Stimulated activated CD4-positive, alpha-beta T cell treated with anti-CD3 and anti-CD28 coated beads, Interleukin-12 subunit alpha, Interleukin-12 subunit beta, amount 100 ng/mL, for 48 hours (primary cell): Measurements from ENCODE around the gene ODAD2.
A peak's percentile ranks its signal among the peaks of the same experiment; 100 is the strongest.
"Not testable (repeated sequence)": the region's sequence is repeated elsewhere in the genome, so short reads cannot be mapped to it uniquely, and the experiment has no call there.

Experiments used
- DNase-seq, 3 donors: peaks; one replicate each; pipeline ENCODE4 v3.0.0-alpha.2; 2020; ENCODE audit warnings: low read depth in 2 of 3, low spot score in 1 of 3

The ODAD2 gene, protein sequence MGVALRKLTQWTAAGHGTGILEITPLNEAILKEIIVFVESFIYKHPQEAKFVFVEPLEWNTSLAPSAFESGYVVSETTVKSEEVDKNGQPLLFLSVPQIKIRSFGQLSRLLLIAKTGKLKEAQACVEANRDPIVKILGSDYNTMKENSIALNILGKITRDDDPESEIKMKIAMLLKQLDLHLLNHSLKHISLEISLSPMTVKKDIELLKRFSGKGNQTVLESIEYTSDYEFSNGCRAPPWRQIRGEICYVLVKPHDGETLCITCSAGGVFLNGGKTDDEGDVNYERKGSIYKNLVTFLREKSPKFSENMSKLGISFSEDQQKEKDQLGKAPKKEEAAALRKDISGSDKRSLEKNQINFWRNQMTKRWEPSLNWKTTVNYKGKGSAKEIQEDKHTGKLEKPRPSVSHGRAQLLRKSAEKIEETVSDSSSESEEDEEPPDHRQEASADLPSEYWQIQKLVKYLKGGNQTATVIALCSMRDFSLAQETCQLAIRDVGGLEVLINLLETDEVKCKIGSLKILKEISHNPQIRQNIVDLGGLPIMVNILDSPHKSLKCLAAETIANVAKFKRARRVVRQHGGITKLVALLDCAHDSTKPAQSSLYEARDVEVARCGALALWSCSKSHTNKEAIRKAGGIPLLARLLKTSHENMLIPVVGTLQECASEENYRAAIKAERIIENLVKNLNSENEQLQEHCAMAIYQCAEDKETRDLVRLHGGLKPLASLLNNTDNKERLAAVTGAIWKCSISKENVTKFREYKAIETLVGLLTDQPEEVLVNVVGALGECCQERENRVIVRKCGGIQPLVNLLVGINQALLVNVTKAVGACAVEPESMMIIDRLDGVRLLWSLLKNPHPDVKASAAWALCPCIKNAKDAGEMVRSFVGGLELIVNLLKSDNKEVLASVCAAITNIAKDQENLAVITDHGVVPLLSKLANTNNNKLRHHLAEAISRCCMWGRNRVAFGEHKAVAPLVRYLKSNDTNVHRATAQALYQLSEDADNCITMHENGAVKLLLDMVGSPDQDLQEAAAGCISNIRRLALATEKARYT

GRCh38 chr10:27998954-27999275 is at the start of gene ODAD2:
Gene ODAD2 (minus strand): TSS chr10:27999079. CDS start chr10:27995142, 3,937 bp downstream.
- DNase-seq: no peak

- no peak for DNase-seq
Observed at GRCh38 chr10:28047061-28047460, 48.2 kb upstream of the ODAD2 start.

- DNase-seq: no peak
Observed at GRCh38 chr10:28046579-28046978, 47.7 kb upstream of the ODAD2 start.

DNA sequence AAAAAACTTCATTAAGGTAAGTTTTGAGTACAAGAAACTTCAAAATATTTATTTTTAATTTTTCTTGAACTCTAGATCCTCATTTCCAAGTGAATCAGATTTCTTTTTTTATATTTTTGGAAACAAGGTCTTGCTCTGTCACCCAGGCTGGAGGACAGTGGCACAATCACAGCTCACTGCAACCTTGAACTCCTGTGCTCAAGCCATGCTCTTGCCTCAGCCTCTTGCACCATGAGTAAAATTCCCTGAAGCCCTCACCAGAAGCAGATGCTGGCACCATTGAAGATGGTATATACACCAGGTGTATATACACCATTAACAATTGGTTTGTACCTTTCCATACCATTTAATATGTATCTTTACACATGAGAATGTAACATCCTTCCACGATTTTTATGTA is 45.1 kb upstream of the ODAD2 start:
- no peak for DNase-seq

DNA sequence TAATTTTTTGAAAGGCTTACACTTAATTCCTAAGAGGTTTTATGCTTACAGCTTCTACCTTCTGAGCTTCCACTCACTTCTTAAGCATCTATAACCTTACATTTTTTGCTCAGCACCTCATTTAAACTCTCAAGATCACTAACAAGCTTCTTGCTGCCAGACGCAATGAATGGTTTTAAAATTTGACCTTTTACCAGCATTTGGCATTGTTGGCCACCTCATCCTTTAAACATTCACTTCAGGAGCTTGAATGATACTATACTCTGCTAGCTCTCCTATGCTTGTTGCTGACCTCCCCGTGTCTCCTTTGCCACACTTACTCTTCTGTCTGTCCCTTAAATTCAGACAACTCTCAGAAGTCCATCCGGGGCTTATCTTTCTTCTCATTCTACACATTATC is 37.7 kb upstream of the ODAD2 start:
- no peak for DNase-seq

DNA sequence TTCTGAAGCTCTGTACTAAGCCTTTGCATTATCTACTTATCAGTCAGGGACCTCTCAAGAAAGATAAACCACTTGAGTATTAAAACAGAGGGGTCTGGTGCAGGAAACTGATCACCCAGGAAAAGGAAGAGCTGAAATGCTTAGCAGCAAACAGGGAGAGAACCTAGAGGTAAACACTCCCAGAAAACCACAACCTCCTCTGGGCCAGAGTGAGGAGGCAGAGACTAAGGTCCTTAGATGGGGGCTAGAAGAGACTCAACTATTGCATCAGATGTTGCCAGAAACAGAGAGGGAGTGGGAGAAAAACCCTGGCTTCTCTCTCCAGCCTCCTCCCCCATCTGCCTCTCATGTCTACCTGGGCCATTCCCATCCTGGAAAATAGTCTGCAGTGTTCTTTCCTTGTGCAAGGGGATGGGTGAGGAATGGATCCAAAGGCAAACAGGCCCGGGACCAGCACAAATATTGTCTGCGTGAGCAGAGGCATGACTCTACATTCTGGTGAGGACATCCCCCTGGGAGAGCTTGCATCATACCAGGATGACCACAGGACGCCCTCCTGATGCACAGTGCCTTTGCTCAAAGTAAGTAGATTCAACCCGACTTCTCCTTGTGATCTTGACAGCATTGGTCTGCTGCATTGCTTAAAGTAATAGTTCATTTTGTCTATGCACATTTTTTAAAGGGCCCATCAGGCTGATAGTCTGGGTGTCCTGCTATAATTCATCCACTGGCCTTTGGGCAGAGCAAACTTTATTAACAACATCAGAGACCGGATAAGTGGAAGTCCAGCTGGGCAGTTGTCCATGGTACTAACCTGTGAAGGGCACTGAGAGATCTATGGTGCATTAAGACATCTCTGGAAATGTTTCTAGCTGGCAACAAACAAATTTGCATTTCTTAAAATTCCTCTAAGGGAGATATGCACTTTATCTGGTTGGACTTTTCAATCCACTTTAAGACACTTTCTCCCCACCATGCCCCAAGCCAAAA is 22.4 kb upstream of the ODAD2 start:
- no peak for DNase-seq

DNA sequence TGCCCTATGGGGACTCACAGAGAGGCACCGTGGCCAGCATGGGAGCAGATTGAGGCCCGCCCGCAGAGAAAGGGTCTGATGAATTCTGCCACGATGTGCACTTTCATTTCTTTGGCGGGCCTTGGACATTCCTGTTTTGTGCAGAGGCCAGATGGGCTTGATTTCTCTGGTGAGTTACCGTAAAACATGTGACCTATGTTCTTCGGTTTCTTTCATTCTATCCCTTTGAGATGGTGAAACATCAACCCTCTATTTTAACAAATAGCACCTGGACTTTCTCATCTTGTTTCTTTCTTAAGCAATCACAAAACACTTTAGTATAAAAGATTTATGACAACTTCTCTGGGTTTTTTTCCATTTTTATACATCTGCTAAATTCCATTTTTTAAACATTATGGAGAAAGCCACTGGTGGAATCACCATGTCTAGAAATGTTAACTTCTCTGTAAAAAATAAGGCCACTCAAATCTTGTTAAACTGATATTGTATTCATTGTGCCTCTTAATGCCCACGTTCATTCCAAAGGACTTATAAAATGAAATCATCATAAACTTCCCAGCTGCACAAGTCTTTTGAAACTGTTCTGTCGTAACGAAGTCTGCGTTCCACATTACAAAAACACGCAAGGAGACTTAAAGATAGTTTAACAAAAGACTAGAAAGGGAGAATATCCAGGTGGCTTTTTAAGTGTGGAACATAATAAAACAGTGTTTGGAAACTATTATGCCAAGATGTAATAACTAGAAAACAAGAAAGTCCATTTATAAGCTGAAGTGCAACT is 21.4 kb upstream of the ODAD2 start:
- no peak for DNase-seq

DNA sequence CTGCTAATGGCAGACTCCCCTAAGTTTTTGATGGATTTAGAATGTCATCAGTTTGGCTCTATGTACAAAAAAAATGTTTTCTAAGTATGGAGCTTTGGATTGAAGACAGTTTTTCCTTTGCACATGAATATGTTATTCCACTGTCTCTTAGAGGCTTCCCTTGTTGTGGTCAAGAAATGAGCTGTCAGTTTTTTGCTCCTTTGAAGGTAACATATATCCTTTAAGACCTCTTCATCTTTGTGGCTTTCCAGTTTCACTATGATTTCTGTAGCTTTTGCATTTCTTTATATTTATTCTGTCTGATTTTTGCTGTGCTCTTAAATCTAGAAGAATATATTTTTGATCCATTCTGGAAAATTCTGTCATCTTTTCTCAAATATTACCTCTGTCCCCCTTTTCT is 15.8 kb upstream of the ODAD2 start:
- DNase-seq: no peak

GRCh38 chr10:28012990-28013515 is 14.2 kb upstream of the ODAD2 start:
- DNase-seq: no peak

- no peak for DNase-seq
Observed at GRCh38 chr10:28010821-28011220, 11.9 kb upstream of the ODAD2 start.

DNA sequence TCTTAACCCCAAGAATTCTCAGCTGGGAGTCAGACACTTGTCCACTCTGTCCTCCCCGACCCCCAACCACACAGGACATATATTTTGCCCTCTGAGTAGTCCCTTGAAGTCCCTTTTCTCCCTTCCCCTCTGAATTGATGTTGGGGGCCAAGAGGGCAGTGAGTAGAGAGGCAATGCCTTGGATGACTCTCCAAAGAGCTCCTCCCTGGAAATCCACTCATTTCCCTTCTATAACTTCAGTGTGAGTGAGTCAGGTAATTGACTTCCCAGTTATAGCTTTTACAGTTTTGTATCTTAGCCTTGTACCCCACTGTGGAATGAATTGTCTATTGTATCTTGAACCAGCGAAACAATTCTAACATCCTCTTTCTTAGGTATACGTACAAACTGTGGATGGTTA is 9.2 kb upstream of the ODAD2 start:
- no peak for DNase-seq

GRCh38 chr10:28001353-28001752 is 2.5 kb upstream of the ODAD2 start:
- DNase-seq: no peak

DNA sequence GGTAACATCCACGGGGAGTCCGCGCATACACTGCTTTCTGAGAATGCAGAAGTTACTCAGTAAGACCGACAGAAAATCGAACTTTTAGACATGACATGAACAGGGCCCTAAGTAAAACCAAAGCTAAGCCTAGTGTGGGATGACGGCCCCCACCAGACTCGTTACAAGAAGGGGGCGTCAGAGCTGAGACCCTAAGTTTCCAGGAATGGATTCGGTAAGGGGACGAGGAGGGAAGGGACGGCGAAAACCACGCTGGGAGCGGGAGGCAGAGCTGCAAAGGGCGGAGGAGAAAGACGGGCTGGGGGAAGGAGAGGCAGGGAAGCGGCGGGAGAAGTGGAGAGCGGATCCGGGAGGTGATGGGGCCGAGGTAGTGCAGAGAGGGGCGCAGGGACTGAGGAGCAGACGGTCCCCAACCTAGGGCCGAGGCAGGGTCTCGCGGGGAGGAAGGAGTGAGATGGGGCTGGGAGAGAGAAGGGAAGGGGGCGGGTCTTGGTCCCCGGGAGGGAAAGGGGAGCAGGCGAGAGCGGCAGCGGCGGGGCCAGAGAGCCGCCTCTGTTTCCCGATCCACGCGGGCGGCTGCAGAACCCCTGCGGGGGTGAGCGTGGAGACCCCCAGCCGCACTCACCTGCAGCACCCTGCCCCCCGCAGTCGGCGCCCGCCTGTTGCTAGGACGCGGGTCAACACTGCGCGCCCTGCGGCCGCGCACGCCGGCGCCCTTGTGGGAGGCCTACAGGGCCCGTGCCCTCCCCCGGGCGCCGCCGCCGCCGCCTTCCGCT is 513 bp downstream of the ODAD2 start:
- peak in 1 of 3 donors; percentile 8 for DNase-seq

- DNase-seq: no peak
Observed at GRCh38 chr10:27997865-27998177, 1.1 kb downstream of the ODAD2 start.

DNA sequence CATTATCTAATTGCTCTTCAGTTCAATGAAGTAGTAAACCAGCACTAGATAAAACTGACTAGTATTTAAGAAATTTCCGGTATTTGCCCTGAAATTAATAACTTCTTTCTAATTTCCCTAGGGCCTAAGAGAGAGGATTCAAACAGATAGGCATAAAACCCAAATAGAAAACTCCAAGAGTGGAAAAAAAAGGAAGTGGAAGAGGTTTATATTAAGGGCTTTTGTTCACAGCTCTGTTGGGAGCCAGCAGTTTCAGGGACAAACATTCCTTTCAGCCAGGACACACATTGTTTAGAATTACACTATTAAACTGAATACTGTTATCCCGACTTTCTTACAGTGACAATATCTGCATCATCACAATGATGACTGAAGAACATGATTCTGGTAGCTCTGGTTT is 3.6 kb downstream of the ODAD2 start:
- DNase-seq: no peak

DNA sequence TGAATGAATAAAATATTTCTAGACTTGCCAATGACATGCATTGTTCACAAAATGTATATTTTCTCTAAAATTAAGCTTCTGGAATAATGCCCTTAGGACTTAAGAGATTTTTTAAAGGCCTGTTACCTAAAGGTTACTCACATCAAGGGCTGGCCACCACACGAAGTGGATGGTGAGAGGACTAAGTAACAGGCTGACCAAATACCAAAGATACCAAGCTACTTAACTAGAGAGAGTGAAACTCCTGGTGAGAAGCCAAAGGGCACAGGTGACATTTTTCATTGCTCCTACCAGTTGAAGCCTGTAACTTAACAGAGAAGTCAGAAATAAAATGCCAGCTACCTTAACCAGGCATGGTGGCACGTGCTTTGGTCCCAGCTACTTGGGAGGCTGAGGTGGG is 9.5 kb downstream of the ODAD2 start:
- not testable (repeated sequence) for DNase-seq

DNA sequence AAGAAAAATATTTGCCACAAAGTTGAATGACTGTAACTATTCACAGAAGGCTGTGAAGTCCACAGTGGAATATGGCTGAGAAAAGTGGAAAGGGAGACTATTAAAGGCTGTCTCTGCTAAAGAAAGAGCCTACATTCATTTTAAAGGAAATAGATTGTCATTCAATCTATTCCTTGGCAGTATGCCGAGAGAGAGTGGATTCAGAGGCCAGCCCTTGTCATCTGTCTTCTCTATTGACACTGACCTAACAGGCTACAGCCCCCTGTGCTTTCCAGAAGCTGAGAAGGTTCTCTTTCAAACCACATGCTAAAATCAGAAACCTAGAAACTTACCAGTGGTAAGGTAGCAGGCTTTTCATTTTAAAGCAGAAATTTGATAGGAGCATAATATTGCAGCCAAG is 12.1 kb downstream of the ODAD2 start:
- DNase-seq: no peak

DNA sequence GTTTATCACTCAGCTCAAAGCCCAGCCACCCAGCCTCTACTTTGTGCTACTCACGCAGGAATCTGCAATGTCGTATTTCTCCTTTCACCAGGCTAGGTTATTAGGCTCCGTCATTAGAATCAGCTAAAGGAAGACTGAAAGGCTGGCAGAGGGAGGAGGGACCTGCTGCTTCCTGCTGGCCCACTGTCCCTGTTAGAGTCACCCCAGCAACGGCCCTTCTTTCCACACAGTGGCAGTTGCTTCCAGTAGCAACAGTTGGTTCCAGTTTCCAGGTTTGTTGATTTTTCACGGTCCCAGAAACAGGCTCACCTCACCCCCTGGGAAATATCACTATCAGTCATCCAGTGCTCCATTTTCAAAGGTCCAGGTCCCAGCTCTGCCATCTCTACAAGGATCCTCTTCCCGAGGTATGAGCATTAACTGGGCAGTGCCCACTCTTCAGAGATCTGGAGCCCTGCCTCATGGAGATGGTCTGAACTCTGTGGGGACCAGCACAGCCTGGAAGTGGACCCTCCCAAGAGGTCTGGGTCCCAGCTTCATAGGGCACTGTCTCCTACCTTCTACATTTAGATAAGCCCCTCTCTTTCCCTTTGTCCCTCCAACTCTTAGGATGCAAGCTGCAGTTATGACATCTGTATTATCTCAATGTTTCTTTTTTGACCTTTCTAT is 15.9 kb downstream of the ODAD2 start:
- no peak for DNase-seq

- no peak for DNase-seq
Observed at GRCh38 chr10:27981744-27982143, 17.1 kb downstream of the ODAD2 start.
